HepG2 (cell line): Measurements from ENCODE around the gene NOTUM. TPM values are rescaled to one million over a fixed set of nuclear protein-coding genes. Genes with fewer than 3 reads are reported as not detected.

Source experiments
- ARID4A ChIP-seq: sonication (generic); formaldehyde crosslinking; IDR thresholded peaks from 2 replicates; pipeline ENCODE4 v1.5.0; 2020; ENCODE audit warnings: mild to moderate bottlenecking, missing genetic modification reagents, borderline replicate concordance
- BRD4 ChIP-seq: sonication (generic); formaldehyde crosslinking; IDR thresholded peaks from 2 replicates; pipeline ENCODE4 v1.4.0; 2020; ENCODE audit warnings: missing genetic modification reagents
- DNMT1 ChIP-seq: sonication (generic); formaldehyde crosslinking; IDR thresholded peaks from 2 replicates; pipeline ENCODE4 v1.5.1; 2020; ENCODE audit warnings: mild to moderate bottlenecking, missing genetic modification reagents
- FOXO4 ChIP-seq: sonication (generic); formaldehyde crosslinking; conservative IDR thresholded peaks from 2 replicates; pipeline ENCODE4 v1.8.1; 2023; ENCODE audit warnings: missing genetic modification reagents
- HOXD1 ChIP-seq: sonication (generic); formaldehyde crosslinking; IDR thresholded peaks from 2 replicates; pipeline ENCODE4 v1.5.0; 2020; ENCODE audit warnings: missing genetic modification reagents
- KDM2A ChIP-seq: sonication (generic); formaldehyde crosslinking; IDR thresholded peaks from 2 replicates; pipeline ENCODE4 v1.4.0; 2020; ENCODE audit warnings: low read depth, missing genetic modification reagents, borderline replicate concordance
- NONO ChIP-seq, 2 experiments: fragments of 450-650 bp in 1 of 2; sonication (generic) in 1 of 2; formaldehyde crosslinking in 1 of 2; IDR thresholded peaks in 1 of 2; conservative IDR thresholded peaks in 1 of 2; 2 replicates each; pipeline versions ENCODE4 v1.6.1 to v1.8.0; 2017 to 2022; ENCODE audit warnings: mild to moderate bottlenecking in 1 of 2, missing genetic modification reagents in 1 of 2, moderate library complexity in 1 of 2
- RAD21 ChIP-seq: fragments of 450-650 bp; formaldehyde crosslinking; IDR thresholded peaks from 2 replicates; pipeline ENCODE4 v1.5.0; 2020; ENCODE audit warnings: mild to moderate bottlenecking
- RCOR2 ChIP-seq: IDR thresholded peaks from 2 replicates; pipeline ENCODE4 v1.6.1; 2016; ENCODE audit warnings: missing biosample characterization, missing genetic modification reagents
- SKIL ChIP-seq: sonication (generic); formaldehyde crosslinking; IDR thresholded peaks from 2 replicates; pipeline ENCODE4 v1.8.0; 2022; ENCODE audit warnings: missing genetic modification reagents, mild to moderate bottlenecking, moderate library complexity, borderline replicate concordance
- SMYD3 ChIP-seq: sonication (generic); formaldehyde crosslinking; IDR thresholded peaks from 2 replicates; pipeline ENCODE4 v1.8.1; 2023; ENCODE audit warnings: mild to moderate bottlenecking, missing genetic modification reagents
- SSRP1 ChIP-seq: IDR thresholded peaks from 2 replicates; pipeline ENCODE4 v1.6.1; 2016; ENCODE audit warnings: control low read depth
- ZC3H13 ChIP-seq: sonication (generic); formaldehyde crosslinking; IDR thresholded peaks from 2 replicates; pipeline ENCODE4 v1.8.1; 2023; ENCODE audit warnings: mild to moderate bottlenecking, missing genetic modification reagents, moderate library complexity
- ZNF326 ChIP-seq: sonication (generic); formaldehyde crosslinking; IDR thresholded peaks from 2 replicates; pipeline ENCODE4 v1.4.0; 2020; ENCODE audit warnings: missing genetic modification reagents, borderline replicate concordance
- ZNF367 ChIP-seq: sonication (generic); formaldehyde crosslinking; IDR thresholded peaks from 2 replicates; pipeline ENCODE4 v1.4.0; 2020; ENCODE audit warnings: missing genetic modification reagents, borderline replicate concordance
- ZNF460 ChIP-seq: sonication (generic); formaldehyde crosslinking; IDR thresholded peaks from 2 replicates; pipeline ENCODE4 v1.5.1; 2020; ENCODE audit warnings: missing genetic modification reagents, mild to moderate bottlenecking, borderline replicate concordance
- ZNF691 ChIP-seq: sonication (generic); formaldehyde crosslinking; IDR thresholded peaks from 2 replicates; pipeline ENCODE4 v1.4.0; 2020; ENCODE audit warnings: missing genetic modification reagents, low read depth, mild to moderate bottlenecking, borderline replicate concordance
- polyA plus RNA-seq, 8 experiments: library from polyadenylated mRNA; depleted of rRNA in 3 of 8; stranded (reverse) in 7 of 8; unstranded in 1 of 8; fragments of >200 nt; fragmentation: Illumina TruSeq in 4 of 8; extraction: Trizol in 4 of 8; gene quantifications; 2 replicates each; pipeline versions ENCODE4 v1.2.1 to v1.2.3, GENCODE V29; 2011 to 2016; ENCODE audit warnings: low read depth in 4 of 8, missing spikeins in 1 of 8, mixed read lengths in 1 of 8; ENCODE audit not compliant: insufficient read depth in 1 of 8
- total RNA-seq, 5 experiments: library from RNA; depleted of rRNA; stranded (reverse); fragments of >200 nt; fragmentation: Illumina TruSeq; extraction: Trizol; gene quantifications; 2 replicates each; pipeline ENCODE4 v1.2.3, GENCODE V29; 2016; ENCODE audit warnings: low read depth in 1 of 5

Gene NOTUM
- total and polyA plus RNA-seq, 2 of the 13 experiments (the other 11 are each of a cell fraction or from before 2014, with no cell fraction given): 150 to 160 TPM

- 0 out of 2 replicates have a peak, but pooled peaks have one; percentile 13 for TF ChIP-seq ARID4A
- TF ChIP-seq RAD21: no peak
- TF ChIP-seq ZNF460 (CRISPR knock-in tag): no peak
- TF ChIP-seq SKIL: peak; percentile 28; the same call in 1 of the 2 replicates
- 0 out of 2 replicates have a peak, but pooled peaks have one; percentile 34 for TF ChIP-seq ZC3H13 (CRISPR knock-in tag)
- 0 out of 2 replicates have a peak, but pooled peaks have one; percentile 34 for TF ChIP-seq SSRP1 (CRISPR knock-in tag)
- peak; percentile 67; the same call in 1 of the 2 replicates for TF ChIP-seq BRD4 (CRISPR knock-in tag)
- TF ChIP-seq HOXD1 (CRISPR knock-in tag): no peak
- TF ChIP-seq KDM2A (CRISPR knock-in tag): no peak
- TF ChIP-seq DNMT1: peak; percentile 72; the same call in 1 of the 2 replicates
- peak; percentile 26; the same call in 1 of the 2 replicates for TF ChIP-seq ZNF326 (CRISPR knock-in tag)
- TF ChIP-seq ZNF691 (CRISPR knock-in tag): 0 out of 2 replicates have a peak, but pooled peaks have one; percentile 24
- TF ChIP-seq RCOR2: no peak
- TF ChIP-seq SMYD3 (CRISPR knock-in tag): no peak
- no peak for TF ChIP-seq FOXO4 (CRISPR knock-in tag)
- TF ChIP-seq NONO (IDR thresholded peaks at IDR 0.05): no peak
- 0 out of 2 replicates have a peak, but pooled peaks have one; percentile 11 for TF ChIP-seq NONO (CRISPR knock-in tag; conservative IDR thresholded peaks at IDR 0.05)
- no peak for TF ChIP-seq ZNF367
Observed at GRCh38 chr17:81934850-81935708, 25.9 kb downstream of the NOTUM start (continued).
